ENCODE measurements around the gene CRYGS.
"Not testable (repeated sequence)": the region's sequence is repeated elsewhere in the genome, so short reads cannot be mapped to it uniquely, and the experiment has no call there.

CRYGS gene

GRCh38 chr3:186517218-186517617 lies 27.0 kb downstream of the CRYGS start:
- no peak for DNase-seq

DNA sequence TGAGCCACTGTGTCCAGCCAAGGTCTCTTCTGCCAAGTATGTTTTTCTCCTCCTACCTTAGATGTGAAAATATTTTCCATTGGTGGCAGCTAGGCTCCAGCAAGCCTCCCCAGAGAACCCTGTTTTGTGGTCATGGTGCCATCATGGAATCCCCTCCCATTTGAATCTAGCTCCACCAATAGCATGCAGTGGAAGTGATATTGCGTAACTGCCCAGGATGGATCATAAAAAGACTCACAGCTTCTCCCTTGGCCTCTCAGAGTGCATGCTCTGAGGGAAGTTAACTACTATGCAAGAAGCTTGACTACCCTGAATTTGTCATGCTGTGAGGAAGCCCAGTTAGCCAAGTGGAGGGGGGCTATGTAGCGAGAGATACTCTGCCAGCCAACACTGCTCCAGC lies 27.5 kb downstream of the CRYGS start:
- DNase-seq: no peak

DNA sequence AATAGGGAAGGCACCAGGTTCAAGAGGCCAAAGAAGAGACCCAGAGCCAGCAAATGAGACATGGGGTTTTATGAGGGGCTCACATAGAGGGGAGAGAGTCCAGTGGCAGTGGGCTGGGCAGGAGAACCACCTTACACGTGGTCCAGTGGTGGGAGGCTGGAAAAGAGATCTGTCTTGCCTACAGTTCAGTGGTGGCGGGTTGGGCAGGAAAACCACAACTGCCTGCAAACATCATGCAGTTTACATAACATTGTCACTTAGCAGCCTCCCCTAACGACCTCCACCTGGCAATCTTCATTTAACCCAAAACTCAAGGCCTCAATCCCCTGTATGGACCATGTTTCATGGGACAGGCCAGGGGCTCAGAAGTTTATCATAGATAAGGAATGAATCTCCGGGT lies 29.1 kb downstream of the CRYGS start:
- DNase-seq: no peak

DNA sequence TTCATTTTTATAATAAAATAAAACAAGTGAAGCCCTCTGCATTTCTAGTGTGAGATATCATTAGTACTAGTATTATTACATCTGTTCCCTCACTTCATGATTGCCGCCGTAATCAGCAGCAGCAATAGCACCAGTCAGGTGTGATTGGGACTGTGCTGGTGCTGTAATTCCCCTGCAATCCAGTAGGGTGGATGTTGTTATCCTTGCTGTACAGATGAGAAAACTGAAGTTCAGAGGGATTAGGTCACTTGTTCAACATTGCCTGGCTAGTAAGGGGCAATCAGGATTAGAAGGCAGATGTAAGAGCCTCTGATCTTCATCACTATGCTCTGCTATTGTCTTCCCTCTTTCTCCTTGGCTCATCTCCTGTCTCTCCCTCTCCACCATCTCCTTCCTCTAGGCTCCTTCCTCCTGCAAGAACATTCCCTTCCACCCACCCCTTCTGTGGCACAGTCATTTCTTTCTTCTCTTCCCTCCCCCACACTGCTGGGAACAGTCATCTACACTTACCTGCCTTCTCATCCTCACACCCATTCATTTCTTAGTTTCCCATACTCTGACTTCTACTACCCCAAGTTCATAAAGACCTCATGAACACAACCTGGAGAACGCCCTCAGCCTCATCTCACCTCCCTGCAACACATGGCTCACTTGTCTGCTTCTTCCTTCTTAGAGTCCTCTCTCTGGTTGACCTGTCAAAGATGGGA lies 29.7 kb downstream of the CRYGS start:
- no peak for DNase-seq

DNA sequence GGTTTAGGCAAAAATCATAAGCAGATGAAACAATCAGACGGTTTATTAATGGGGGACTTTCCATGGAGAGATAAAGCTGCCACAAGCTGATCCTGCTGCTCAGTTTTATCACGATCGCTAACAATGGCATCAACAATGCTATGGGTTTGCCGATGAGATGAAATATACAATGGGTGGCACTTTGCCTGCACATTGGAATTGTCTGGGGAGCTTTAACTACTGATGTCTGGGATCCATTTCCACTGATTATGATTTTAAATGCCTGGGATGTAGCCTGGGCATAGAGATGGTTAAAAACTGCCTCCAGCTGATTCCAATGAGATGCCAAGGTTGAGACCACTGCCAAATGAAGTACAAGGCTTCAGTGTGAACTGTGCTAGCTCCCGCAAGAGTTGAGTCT lies 30.8 kb downstream of the CRYGS start:
- no peak for DNase-seq

- no peak for DNase-seq
Measured at GRCh38 chr3:186512570-186513302, 31.4 kb downstream of the CRYGS start.

GRCh38 chr3:186511702-186512101 lies 32.5 kb downstream of the CRYGS start:
- no peak for DNase-seq

- DNase-seq: no peak
Measured at GRCh38 chr3:186511245-186511644, 32.9 kb downstream of the CRYGS start.

DNA sequence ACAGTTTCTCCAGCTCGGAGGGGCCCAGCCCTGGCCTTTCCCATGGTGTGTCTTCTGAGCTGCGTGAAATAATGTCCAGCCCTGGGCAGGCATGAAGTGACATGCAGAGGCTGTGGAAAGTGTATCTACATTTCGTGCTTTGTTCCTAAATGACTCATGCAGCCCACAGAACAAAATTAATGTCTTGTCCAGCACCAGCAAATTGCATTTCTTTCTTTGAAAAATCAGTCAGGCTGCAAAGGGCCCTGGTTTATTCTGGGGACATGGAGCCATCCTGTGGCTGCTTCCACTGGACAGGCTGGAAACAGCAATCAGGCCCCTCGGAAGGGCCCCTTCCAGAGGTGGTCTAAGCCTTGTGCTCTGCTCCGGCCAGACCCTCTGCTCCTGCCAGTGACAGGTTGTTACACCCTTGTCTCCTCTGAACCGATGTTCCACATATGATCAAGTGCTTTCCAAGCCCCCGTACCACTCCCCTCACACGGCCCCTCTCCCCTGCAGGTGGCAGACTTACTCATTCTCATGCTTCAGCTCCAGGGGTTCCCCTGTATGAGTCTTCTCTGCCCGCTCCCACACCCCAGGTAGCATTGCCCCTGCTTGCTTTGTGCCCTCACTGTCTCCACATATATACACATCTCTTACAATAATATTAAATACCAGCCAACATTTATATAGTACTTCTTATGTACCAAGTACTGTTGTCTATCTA lies 33.7 kb downstream of the CRYGS start:
- DNase-seq: no peak

- no peak for DNase-seq
Measured at GRCh38 chr3:186509423-186509822, 34.8 kb downstream of the CRYGS start.

- no peak for DNase-seq
Measured at GRCh38 chr3:186506857-186507256, 37.3 kb downstream of the CRYGS start.

DNA sequence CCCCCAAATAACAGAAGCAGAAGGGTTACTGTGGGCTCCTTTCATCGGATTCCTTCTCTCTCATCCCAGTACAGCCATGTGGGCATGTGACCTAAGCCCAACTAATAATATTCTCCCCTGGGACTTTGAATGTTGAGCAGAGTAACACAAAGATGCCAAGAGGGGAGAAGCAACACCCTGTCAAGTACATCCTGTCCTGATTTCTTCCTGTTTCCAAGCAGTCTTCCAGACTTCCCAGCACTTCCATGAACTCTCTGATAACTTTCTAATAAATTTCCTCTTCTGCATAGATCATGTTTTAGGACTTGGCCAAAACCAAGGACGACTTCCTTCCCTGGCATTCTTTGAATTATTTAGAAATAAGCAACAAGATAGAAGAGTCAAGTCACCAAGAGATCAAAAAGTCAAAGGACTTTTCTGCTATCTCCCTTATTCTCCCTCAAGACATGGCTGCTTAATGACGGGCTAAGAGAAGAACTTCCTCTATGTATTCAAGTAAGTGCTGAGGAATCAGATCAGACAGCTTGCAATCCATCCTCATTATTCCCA lies 37.9 kb downstream of the CRYGS start:
- no peak for DNase-seq

GRCh38 chr3:186502966-186503712 lies 41.0 kb downstream of the CRYGS start:
- DNase-seq: no peak

GRCh38 chr3:186502138-186502948 lies 41.8 kb downstream of the CRYGS start:
- DNase-seq: peak; percentile 21

GRCh38 chr3:186499949-186500348 lies 44.2 kb downstream of the CRYGS start:
- DNase-seq: not testable (repeated sequence)

DNA sequence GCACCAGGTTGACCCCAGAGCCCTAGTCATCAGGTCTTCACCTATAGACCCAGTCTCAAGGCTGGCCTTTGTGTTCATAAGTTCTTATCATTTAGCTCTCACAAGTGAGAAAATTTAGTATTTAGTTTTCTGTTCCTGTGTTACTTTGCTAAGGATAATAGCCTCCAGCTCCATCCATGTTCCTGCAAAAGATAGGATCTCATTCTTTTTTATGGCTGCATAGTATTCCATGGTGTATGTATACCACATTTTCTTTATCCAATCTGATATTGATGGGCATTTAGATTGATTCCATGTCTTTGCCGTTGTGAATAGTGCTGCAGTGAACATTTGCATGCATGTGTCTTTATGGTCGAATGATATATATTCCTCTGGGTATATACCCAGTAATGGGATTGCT lies 46.2 kb downstream of the CRYGS start:
- not testable (repeated sequence) for DNase-seq

GRCh38 chr3:186497608-186498007 lies 46.6 kb downstream of the CRYGS start:
- DNase-seq: no peak

DNA sequence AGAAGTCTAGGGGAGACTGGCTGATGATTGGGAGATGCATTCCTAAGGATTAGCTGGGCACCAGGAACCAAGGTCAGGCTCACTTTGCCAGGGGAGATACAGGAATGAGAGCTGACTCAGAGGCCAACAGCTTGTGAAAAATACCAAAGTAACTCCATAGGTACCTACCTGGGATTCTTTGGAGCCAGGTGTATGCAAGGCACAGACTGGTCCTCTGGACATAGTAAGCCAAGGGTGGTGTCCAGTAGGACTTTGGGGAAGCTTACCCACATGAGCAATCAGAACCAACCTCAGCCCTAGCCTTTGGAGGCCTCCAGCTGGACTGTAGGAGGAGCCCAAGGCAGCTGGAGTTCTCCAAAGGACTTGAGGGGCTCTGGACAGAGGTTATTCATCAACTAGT lies 47.5 kb downstream of the CRYGS start:
- no peak for DNase-seq

DNA sequence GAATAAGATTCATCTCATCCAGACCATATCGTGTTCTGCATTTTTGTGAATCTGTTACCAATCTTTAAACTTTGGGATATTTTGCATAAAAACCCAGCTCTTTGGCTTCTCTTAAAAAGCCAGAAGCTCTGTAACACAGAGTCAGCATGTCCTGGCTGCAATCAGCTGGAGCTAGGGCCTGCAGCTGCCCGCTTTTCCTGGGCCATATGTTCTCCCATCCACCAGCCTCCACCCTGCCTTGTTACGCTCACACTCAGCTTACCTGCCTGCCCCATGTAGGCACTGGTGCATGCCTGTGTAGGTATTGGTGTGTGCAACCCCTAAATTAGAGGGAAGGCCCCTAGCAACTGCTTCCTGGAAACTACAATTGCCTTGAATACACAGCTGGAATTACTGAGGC lies 48.2 kb downstream of the CRYGS start:
- no peak for DNase-seq

GRCh38 chr3:186493525-186494255 lies 50.5 kb downstream of the CRYGS start:
- no peak for DNase-seq

DNA sequence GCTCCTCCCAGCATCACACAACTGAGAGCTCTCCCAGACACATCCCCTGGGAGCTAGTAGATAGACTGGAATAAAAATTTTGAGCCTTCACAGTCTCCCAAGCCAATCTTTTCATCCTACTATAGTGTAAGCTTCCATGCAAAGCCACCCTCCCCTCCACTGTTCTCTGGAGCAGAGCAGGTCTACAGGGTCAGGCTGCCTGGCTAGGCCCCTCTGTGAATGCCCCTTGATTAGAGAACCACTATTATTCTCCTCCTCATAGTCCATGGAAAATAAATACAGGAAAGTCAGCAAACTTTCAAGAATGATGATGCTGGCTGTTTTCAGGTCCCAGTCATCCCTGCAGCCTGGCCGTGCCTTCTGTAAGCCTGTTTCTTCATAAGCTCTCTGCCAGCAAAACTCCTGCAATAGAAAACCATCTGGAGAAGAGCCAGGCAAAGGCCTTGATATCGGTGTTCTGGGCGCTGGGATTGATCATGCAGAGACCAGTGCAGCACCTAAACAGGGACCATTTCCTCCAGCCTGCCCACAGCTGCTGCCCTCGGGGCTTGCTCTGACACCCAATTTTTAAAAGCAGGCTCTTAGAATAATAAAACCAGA lies 51.7 kb downstream of the CRYGS start:
- no peak for DNase-seq

Measured in NCI-H510A treated with DMSO at 0.1 percent for 48 hours (cell line).